ENCODE results near the gene MAZ. TPM values are rescaled to one million over a fixed set of nuclear protein-coding genes. Genes with fewer than 3 reads are reported as not detected.

Gene MAZ
- total and polyA plus RNA-seq, 2 of the 13 experiments (the other 11 are each of a cell fraction or from before 2014, with no cell fraction given): 203 to 277 TPM

DNA sequence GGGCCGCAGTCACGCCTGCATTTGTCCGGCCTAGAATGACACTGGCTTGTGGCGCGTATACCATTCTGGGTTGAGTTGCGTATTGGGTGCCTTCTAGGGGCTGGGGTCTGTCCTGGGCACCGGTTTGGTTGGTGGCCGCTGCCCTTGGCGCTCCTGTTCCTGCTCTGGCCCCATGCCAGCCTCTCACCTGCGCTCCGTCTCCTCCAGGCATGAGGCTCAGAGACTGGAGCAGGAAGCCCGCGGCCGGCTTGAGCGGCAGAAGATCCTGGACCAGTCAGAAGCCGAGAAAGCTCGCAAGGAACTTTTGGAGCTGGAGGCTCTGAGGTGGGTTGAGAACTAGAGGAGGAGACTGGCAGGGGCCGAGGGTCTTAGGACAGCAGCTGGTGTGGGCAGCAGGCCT lies 39.3 kb downstream of the MAZ start:
- in situ Hi-C loops (cut with HindIII; ENCODE audit: extremely low pct_ligation_motif_present, low pct_unique_long_range_greater_than_20kb): no loop called here
- DNase-seq (ENCODE audit: low spot score) (no peak), FAIRE-seq (no peak), ATAC-seq (no peak)
- Histone ChIP-seq H3K4me2 (ENCODE audit: low read depth, low read length) (no peak overlapping the region), H4K20me1 (ENCODE audit: insufficient read depth, low read length) (no peaks in the 10 kb centered on the region), H3K4me1 (ENCODE audit: insufficient read depth, low read length) (no peaks in the 10 kb centered on the region), H3K27me3 (ENCODE audit: control insufficient read depth in 1 of 2, insufficient read depth in 2 of 2, low read length in 2 of 2) (no peaks in the 10 kb centered on the region), H3K27ac (ENCODE audit: extremely low read length, insufficient read depth, low read length) (no peak overlapping the region), H3K36me3 (replicated peaks in 1 of 2; ENCODE audit: control insufficient read depth in 1 of 2, insufficient read depth in 2 of 2, low read length in 2 of 2) (peaks cover 3% of the 10 kb centered on the region in 2 experiments; a peak in 1 of 5 replicates), H3K9me3 (ENCODE audit: low read length) (no peaks in the 10 kb centered on the region), H3K4me3 (replicated peaks in 1 of 3; ENCODE audit: insufficient read depth in 1 of 3, low read depth in 2 of 3, low read length in 3 of 3) (no peak overlapping the region), H2AFZ (ENCODE audit: low read length) (no peak overlapping the region), H3K79me2 (ENCODE audit: insufficient read depth, low read length) (no peaks in the 10 kb centered on the region), H3K9ac (ENCODE audit: insufficient read depth, low read depth, low read length) (no peak overlapping the region)
- TF ChIP-seq ZNF501 (CRISPR knock-in tag; IDR thresholded peaks at IDR 0.05) (no peak), THAP8 (CRISPR knock-in tag; IDR thresholded peaks at IDR 0.05; ENCODE audit: borderline replicate concordance) (no peak), RNF2 (conservative IDR thresholded peaks at IDR 0.05; ENCODE audit: low read depth) (no peak), AGO2 (optimal IDR thresholded peaks at IDR 0.05; ENCODE audit: low read depth, low read length) (peak; percentile 55), E2F5 (CRISPR knock-in tag; conservative IDR thresholded peaks at IDR 0.05) (no peak)
- ChIA-PET POLR2A (interaction anchor here (1.4 kb wide), 1 partner anchor 19 kb away, joined by 3 read pairs; no protein-coding TSS in a partner anchor), CTCF (ENCODE audit: low intra/inter-chr PET ratio, low total read pairs) (no interaction called here)
- intact Hi-C loops (cut with micrococcal nuclease; ENCODE audit: unreplicated experiment): no loop called here
- WGBS (ENCODE audit: low lambda C conversion rate): 93% methylated on average over 18 of the region's 18 CpGs
- no TSS peak for BruUV-seq (replicated peaks)

All from HepG2 (cell line).